ENCODE results near the gene DSCAML1.

Gene DSCAML1

GRCh38 chr11:117478126-117478860 lies 318.7 kb downstream of the DSCAML1 start:
- no peak overlapping the region for H3K4me3 ChIP-seq
- H3K27ac ChIP-seq = no peak overlapping the region

GRCh38 chr11:117477721-117478120 lies 319.3 kb downstream of the DSCAML1 start:
- Histone ChIP-seq H3K27ac (no peak overlapping the region), H3K4me3 (no peak overlapping the region)

DNA sequence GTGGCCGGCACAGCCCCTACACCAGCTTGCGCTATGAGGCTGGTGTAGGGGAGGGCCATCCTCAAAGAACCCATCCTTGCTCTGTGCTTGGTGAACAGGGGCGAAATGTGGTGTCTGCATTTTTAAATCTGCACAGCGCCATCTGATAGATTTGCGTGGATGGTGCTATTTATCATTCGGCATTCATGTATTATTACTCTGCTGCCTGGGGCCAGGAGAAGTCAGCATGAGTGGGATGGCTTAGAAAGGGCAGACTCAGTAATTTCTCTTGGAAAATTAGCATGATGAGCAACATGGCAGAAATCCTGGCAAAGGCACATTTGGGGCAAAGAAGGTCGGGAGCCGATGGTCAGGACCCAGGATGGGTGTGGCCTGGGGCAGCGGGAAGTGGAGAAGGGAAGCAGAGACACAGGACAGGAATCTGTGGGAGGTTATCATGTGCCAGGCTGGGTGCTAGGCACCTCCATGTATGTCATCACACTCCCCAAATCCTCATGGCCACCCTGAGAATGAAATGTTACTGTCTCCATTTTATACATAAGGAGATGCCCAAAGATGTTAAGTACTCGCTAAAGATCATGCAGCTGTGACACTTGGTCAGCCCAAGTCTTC lies 320.4 kb downstream of the DSCAML1 start:
- Histone ChIP-seq H3K27ac (no peak overlapping the region), H3K4me3 (no peak overlapping the region)

- H3K27ac ChIP-seq = no peak overlapping the region
Measured at GRCh38 chr11:117475716-117476530, 321.1 kb downstream of the DSCAML1 start.

GRCh38 chr11:117473481-117474091 lies 323.4 kb downstream of the DSCAML1 start:
- Histone ChIP-seq H3K27ac (no peak overlapping the region), H3K4me3 (no peak overlapping the region)

More at GRCh38 chr11:117475716-117476530, 321.1 kb downstream of the DSCAML1 start:
- no peak overlapping the region for H3K4me3 ChIP-seq

GRCh38 chr11:117471776-117472175 lies 325.2 kb downstream of the DSCAML1 start:
- Histone ChIP-seq H3K4me3 (no peak overlapping the region), H3K27ac (no peak overlapping the region)

- Histone ChIP-seq H3K27ac (no peak overlapping the region), H3K4me3 (no peak overlapping the region)
Measured at GRCh38 chr11:117470576-117470975, 326.4 kb downstream of the DSCAML1 start.

GRCh38 chr11:117468888-117469287 lies 328.1 kb downstream of the DSCAML1 start:
- Histone ChIP-seq H3K27ac (no peak overlapping the region), H3K4me3 (no peak overlapping the region)

DNA sequence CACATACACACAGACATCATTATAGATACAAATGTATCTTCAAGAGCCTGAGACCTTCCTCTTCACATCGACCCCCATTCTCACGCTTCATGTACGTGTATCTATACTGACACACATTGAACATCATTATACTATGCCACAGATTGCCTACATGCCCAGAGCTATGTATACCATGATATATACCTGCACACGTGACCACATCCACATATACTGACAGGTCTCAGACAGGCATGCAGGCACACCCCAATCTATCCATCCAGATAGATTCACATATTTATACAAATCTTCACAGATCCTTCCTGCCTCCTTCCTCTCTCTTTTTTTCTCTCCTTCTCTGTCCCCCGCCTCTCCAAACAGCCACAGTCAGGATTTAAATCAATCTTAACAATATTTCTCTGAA lies 329.2 kb downstream of the DSCAML1 start:
- no peak overlapping the region for H3K4me3 ChIP-seq
- H3K27ac ChIP-seq = no peak overlapping the region

- no peak overlapping the region for H3K27ac ChIP-seq
- H3K4me3 ChIP-seq = no peak overlapping the region
Measured at GRCh38 chr11:117466966-117467365, 330.1 kb downstream of the DSCAML1 start.

- Histone ChIP-seq H3K4me3 (no peak overlapping the region), H3K27ac (no peak overlapping the region)
Measured at GRCh38 chr11:117465236-117465997, 331.6 kb downstream of the DSCAML1 start.

- Histone ChIP-seq H3K27ac (no peak overlapping the region), H3K4me3 (no peak overlapping the region)
Measured at GRCh38 chr11:117464778-117465177, 332.2 kb downstream of the DSCAML1 start.

GRCh38 chr11:117462864-117463247 lies 334.2 kb downstream of the DSCAML1 start:
- Histone ChIP-seq H3K4me3 (no peak overlapping the region), H3K27ac (no peak overlapping the region)

DNA sequence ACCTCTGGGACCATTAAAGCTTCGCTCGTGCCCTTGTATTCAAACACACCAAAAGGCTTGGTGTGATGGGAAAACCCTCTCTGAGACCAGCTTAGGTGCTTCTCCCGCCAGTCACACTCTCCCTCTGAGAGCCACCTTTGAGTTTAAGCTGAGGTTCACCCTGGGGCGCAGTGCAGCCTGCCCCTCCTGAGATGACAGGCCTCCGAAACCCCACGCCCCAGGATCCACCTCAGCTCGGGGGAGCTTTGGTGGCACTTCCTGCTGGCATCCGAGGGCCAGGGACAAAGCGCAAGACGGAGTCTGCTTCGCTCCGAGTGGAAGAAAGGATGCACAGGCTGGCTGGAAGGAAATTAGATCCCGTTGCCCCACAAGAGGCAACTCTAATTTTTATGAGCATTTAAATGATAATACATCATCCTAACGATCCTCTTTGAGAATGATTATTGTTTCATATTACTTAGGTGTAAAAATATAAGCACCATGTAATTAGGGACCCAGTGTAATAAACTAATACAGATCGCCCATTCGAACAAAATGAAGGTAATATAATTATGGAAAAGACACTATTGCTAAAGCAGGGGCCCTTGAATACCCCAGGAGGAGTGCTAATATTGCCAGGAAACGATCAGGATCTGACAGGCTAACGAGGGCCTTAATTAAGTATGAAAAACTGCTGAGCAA lies 334.7 kb downstream of the DSCAML1 start:
- no peak overlapping the region for H3K4me3 ChIP-seq
- no peak overlapping the region for H3K27ac ChIP-seq

- H3K27ac ChIP-seq = no peak overlapping the region
- H3K4me3 ChIP-seq = no peak overlapping the region
Measured at GRCh38 chr11:117461396-117462182, 335.4 kb downstream of the DSCAML1 start.

- Histone ChIP-seq H3K4me3 (no peak overlapping the region), H3K27ac (no peak overlapping the region)
Measured at GRCh38 chr11:117459979-117460300, 337.1 kb downstream of the DSCAML1 start.

- H3K27ac ChIP-seq = no peak overlapping the region
- H3K4me3 ChIP-seq = no peak overlapping the region
Measured at GRCh38 chr11:117459123-117459978, 337.7 kb downstream of the DSCAML1 start.
